Suprapubic skin (tissue), 4 donors: Measurements from ENCODE around the gene RNF220. TPM values are rescaled to one million over a fixed set of nuclear protein-coding genes. Genes with fewer than 3 reads are reported as not detected.

Experiments
- DNase-seq, 2 donors: peaks; one replicate each; pipeline ENCODE4 v3.0.0-alpha.2; 2019; ENCODE audit warnings: low spot score in 2 of 2
- H3K27ac ChIP-seq: fragments of 200-600 bp; sonication (generic); one replicate; pipeline ENCODE4 v1.5.1; 2019
- H3K27me3 ChIP-seq: fragments of 200-600 bp; sonication (generic); one replicate; pipeline ENCODE4 v1.5.1; 2019
- H3K36me3 ChIP-seq: fragments of 200-600 bp; sonication (generic); one replicate; pipeline ENCODE4 v1.5.1; 2019
- H3K4me1 ChIP-seq: fragments of 200-600 bp; sonication (generic); one replicate; pipeline ENCODE4 v1.5.1; 2019
- H3K4me3 ChIP-seq: fragments of 200-600 bp; sonication (generic); one replicate; pipeline ENCODE4 v1.5.1; 2019; ENCODE audit warnings: mild to moderate bottlenecking
- H3K9me3 ChIP-seq: fragments of 200-600 bp; sonication (generic); one replicate; pipeline ENCODE4 v1.5.1; 2019
- CTCF ChIP-seq, 2 donors: fragments of 200-600 bp in 1 of 2; fragments of 450-650 bp in 1 of 2; sonication (generic) in 1 of 2; IDR thresholded peaks; one replicate each; pipeline ENCODE4 v1.5.1; 2016 to 2019; ENCODE audit warnings: antibody characterized with exemption in 2 of 2, mild to moderate bottlenecking in 1 of 2, moderate library complexity in 1 of 2
- EP300 ChIP-seq: sonication (generic); formaldehyde crosslinking; IDR thresholded peaks from one replicate; pipeline ENCODE4 v1.6.1; 2017; ENCODE audit warnings: antibody characterized with exemption
- POLR2A ChIP-seq, 2 donors: fragments of 450-650 bp; IDR thresholded peaks; one replicate each; pipeline ENCODE4 v1.6.1; 2017; ENCODE audit warnings: antibody characterized with exemption in 2 of 2, mild to moderate bottlenecking in 2 of 2, moderate library complexity in 2 of 2
- POLR2AphosphoS5 ChIP-seq, 3 donors: sonication (generic); formaldehyde crosslinking; IDR thresholded peaks; one replicate each; pipeline ENCODE4 v1.6.1; 2017; ENCODE audit warnings: antibody characterized with exemption in 3 of 3
- WGBS: methylation state at CpG from one replicate; pipeline ENCODE4 v1.1.5; 2018; 5-methylcytosine and 5-hydroxymethylcytosine counted together
- total RNA-seq, 4 donors: library from RNA; depleted of rRNA; stranded (reverse); fragments of >200 nt; gene quantifications; one replicate each; pipeline ENCODE4 v1.1.0, GENCODE V29; 2016

RNF220 gene
- total RNA-seq, 4 donors from 2014 or later: 79.4 to 124 (median 99.5) TPM

- Histone ChIP-seq H3K4me1 (no peaks in the 10 kb centered on the region), H3K27me3 (no peaks in the 10 kb centered on the region), H3K36me3 (no peaks in the 10 kb centered on the region), H3K4me3 (no peak overlapping the region), H3K9me3 (no peaks in the 10 kb centered on the region), H3K27ac (no peak overlapping the region)
- DNase-seq: peak in 1 of 2 donors; percentile 61
- WGBS: 80% methylated on average over 12 of the region's 12 CpGs
- TF ChIP-seq EP300: no peak
- TF ChIP-seq POLR2A (IDR thresholded peaks at IDR 0.05): no peak
- no peak for TF ChIP-seq POLR2AphosphoS5 (IDR thresholded peaks at IDR 0.05)
- TF ChIP-seq CTCF (IDR thresholded peaks at IDR 0.05): no peak
These were observed 283.8 kb downstream of the RNF220 start for GRCh38 chr1:44688760-44689446.

- 76% methylated on average over 3 of the region's 3 CpGs for WGBS
- H3K36me3 ChIP-seq: no peaks in the 10 kb centered on the region
- H3K27ac ChIP-seq: no peak overlapping the region
- H3K4me3 ChIP-seq: no peak overlapping the region
- DNase-seq: no peak
- no peaks in the 10 kb centered on the region for H3K27me3 ChIP-seq
- no peaks in the 10 kb centered on the region for H3K4me1 ChIP-seq
- TF ChIP-seq POLR2A (IDR thresholded peaks at IDR 0.05) (no peak), EP300 (no peak), POLR2AphosphoS5 (IDR thresholded peaks at IDR 0.05) (no peak), CTCF (IDR thresholded peaks at IDR 0.05) (no peak)
- H3K9me3 ChIP-seq: no peaks in the 10 kb centered on the region
These were observed 284.4 kb downstream of the RNF220 start for GRCh38 chr1:44689447-44689765.

GRCh38 chr1:44693159-44693558 lies 288.1 kb downstream of the RNF220 start:
- no peak for DNase-seq
- no peak for TF ChIP-seq POLR2A (IDR thresholded peaks at IDR 0.05)
- no peak for TF ChIP-seq CTCF (IDR thresholded peaks at IDR 0.05)
- no peak for TF ChIP-seq POLR2AphosphoS5 (IDR thresholded peaks at IDR 0.05)
- no peak for TF ChIP-seq EP300
- no peaks in the 10 kb centered on the region for H3K36me3 ChIP-seq
- no peak overlapping the region for H3K4me3 ChIP-seq
- 87% methylated on average over 2 of the region's 2 CpGs for WGBS
- H3K27ac ChIP-seq: no peak overlapping the region
- no peaks in the 10 kb centered on the region for H3K27me3 ChIP-seq
- H3K9me3 ChIP-seq: no peaks in the 10 kb centered on the region
- no peaks in the 10 kb centered on the region for H3K4me1 ChIP-seq

GRCh38 chr1:44693900-44694299 lies 288.8 kb downstream of the RNF220 start:
- TF ChIP-seq POLR2A (IDR thresholded peaks at IDR 0.05): no peak
- TF ChIP-seq POLR2AphosphoS5 (IDR thresholded peaks at IDR 0.05): no peak
- TF ChIP-seq CTCF (IDR thresholded peaks at IDR 0.05): no peak
- no peak for TF ChIP-seq EP300
- WGBS: over 99% methylated on average over 3 of the region's 3 CpGs
- H3K4me1 ChIP-seq: no peaks in the 10 kb centered on the region
- H3K27ac ChIP-seq: no peak overlapping the region
- DNase-seq: no peak
- no peak overlapping the region for H3K4me3 ChIP-seq
- H3K9me3 ChIP-seq: no peaks in the 10 kb centered on the region
- H3K27me3 ChIP-seq: no peaks in the 10 kb centered on the region
- H3K36me3 ChIP-seq: no peaks in the 10 kb centered on the region

- TF ChIP-seq CTCF (IDR thresholded peaks at IDR 0.05): no peak
- no peak for TF ChIP-seq POLR2AphosphoS5 (IDR thresholded peaks at IDR 0.05)
- TF ChIP-seq POLR2A (IDR thresholded peaks at IDR 0.05): no peak
- no peak for TF ChIP-seq EP300
- WGBS: 93% methylated on average over 7 of the region's 7 CpGs
These were observed 289.9 kb downstream of the RNF220 start for GRCh38 chr1:44694863-44695478.

More at GRCh38 chr1:44694863-44695478, 289.9 kb downstream of the RNF220 start:
- no peaks in the 10 kb centered on the region for H3K27me3 ChIP-seq
- no peak overlapping the region for H3K27ac ChIP-seq
- no peaks in the 10 kb centered on the region for H3K9me3 ChIP-seq
- H3K4me3 ChIP-seq: no peak overlapping the region
- no peaks in the 10 kb centered on the region for H3K4me1 ChIP-seq
- no peaks in the 10 kb centered on the region for H3K36me3 ChIP-seq
- DNase-seq: no peak
